K562 (cell line): ENCODE results near the gene TRIP10. TPM values are rescaled to one million over a fixed set of nuclear protein-coding genes. Genes with fewer than 3 reads are reported as not detected.

Experiments used
- ATAC-seq: fragments of 200-7000 bp; cut with Tn5 transposase; 3 replicates; pipeline ENCODE4 v1.9.1; 2020; ENCODE audit warnings: moderate library complexity
- BruUV-seq: library from RNA; stranded (reverse); fragments of 400-500 nt; replicated peaks from 2 replicates; lab custom pipeline; 2021; lab: Mats Ljungman, UMichigan
- CTCF ChIA-PET: fragments of 300-600 bp; formaldehyde crosslinking; extraction: SDS; loops from one replicate; lab custom pipeline; 2021; ENCODE audit warnings: low intra/inter-chr PET ratio; lab: Yijun Ruan, JAX
- POLR2A ChIA-PET: fragments of 300-600, 350-650 bp; sonication (Branson Sonifier 250); formaldehyde crosslinking; extraction: SDS; loops from one replicate; lab custom pipeline; 2021; ENCODE audit warnings: antibody characterized with exemption, inconsistent platforms; lab: Yijun Ruan, JAX
- DNase-seq, 4 experiments: peaks; one replicate each; pipeline versions ENCODE4 v3.0.0 to v3.0.0-alpha.2; 2011 to 2018; ENCODE audit warnings: low spot score in 3 of 4, mixed read lengths in 3 of 4; ENCODE audit errors: extremely low read depth in 1 of 4
- FAIRE-seq: peaks from 2 replicates; lab custom pipeline; 2011; peaks lifted over from hg19 to GRCh38; lab: Jason Lieb, UNC
- H2AFZ ChIP-seq: 2 replicates; pipeline ENCODE4 v1.6.0; 2011; ENCODE audit warnings: low read depth, low read length, control low read depth, inconsistent platforms
- H3K27ac ChIP-seq: fragments of 200-600 bp; 3 replicates; pipeline ENCODE4 v1.8.0; 2011; ENCODE audit warnings: low read depth, mild to moderate bottlenecking, control low read depth, inconsistent platforms, low read length, moderate library complexity, mixed read lengths; ENCODE audit errors: extremely low read depth
- H3K27me3 ChIP-seq, 2 experiments: fragments of 300-600 bp in 1 of 2; 2 replicates in 1 of 2; 3 replicates in 1 of 2; pipeline versions ENCODE4 v1.6.0 to v1.8.0; 2011; ENCODE audit warnings: inconsistent platforms in 2 of 2, low read length in 2 of 2, mild to moderate bottlenecking in 1 of 2, mixed read lengths in 1 of 2, moderate library complexity in 1 of 2; ENCODE audit not compliant: control insufficient read depth in 2 of 2, insufficient read depth in 2 of 2
- H3K36me3 ChIP-seq: fragments of 300-600 bp; 3 replicates; pipeline ENCODE4 v1.8.0; 2011; ENCODE audit warnings: mild to moderate bottlenecking, low read length, inconsistent platforms; ENCODE audit not compliant: control insufficient read depth, insufficient read depth
- H3K4me1 ChIP-seq, 2 experiments: fragments of 200-600 bp in 1 of 2; replicated peaks in 1 of 2; 2 replicates in 1 of 2; 3 replicates in 1 of 2; pipeline versions ENCODE4 v1.5.1 to v1.8.0; 2011; ENCODE audit warnings: inconsistent platforms in 2 of 2, low read length in 2 of 2, mild to moderate bottlenecking in 1 of 2, mixed read lengths in 1 of 2, moderate library complexity in 1 of 2; ENCODE audit not compliant: control insufficient read depth in 2 of 2, insufficient read depth in 2 of 2
- H3K4me2 ChIP-seq: 2 replicates; pipeline ENCODE4 v1.6.1; 2011; ENCODE audit warnings: low read length, control low read depth, inconsistent platforms, mixed read lengths; ENCODE audit not compliant: insufficient read depth
- H3K4me3 ChIP-seq: fragments of 200-600 bp; sonication (generic), shearing (Covaris generic); 2 replicates; pipeline ENCODE4 v1.5.1; 2016; ENCODE audit warnings: control low read depth, inconsistent platforms
- H3K79me2 ChIP-seq: fragments of 200-600 bp; 3 replicates; pipeline ENCODE4 v1.8.0; 2011; ENCODE audit warnings: low read length, inconsistent platforms; ENCODE audit not compliant: control insufficient read depth, insufficient read depth
- H3K9ac ChIP-seq, 2 experiments: 2 replicates each; pipeline versions ENCODE4 v1.6.0 to v1.6.1; 2011; ENCODE audit warnings: low read depth in 2 of 2, low read length in 2 of 2, control low read depth in 1 of 2, inconsistent platforms in 1 of 2, mild to moderate bottlenecking in 1 of 2, mixed read lengths in 1 of 2; ENCODE audit not compliant: insufficient read depth in 1 of 2
- H3K9me1 ChIP-seq: one replicate; pipeline ENCODE4 v1.6.0; 2011; ENCODE audit warnings: inconsistent platforms, mild to moderate bottlenecking, low read length, moderate library complexity; ENCODE audit not compliant: control insufficient read depth, insufficient read depth
- H3K9me3 ChIP-seq: replicated peaks from 2 replicates; pipeline ENCODE4 v1.5.1; 2011; ENCODE audit warnings: low read depth, low read length, inconsistent platforms; ENCODE audit not compliant: control insufficient read depth, insufficient read depth
- H4K20me1 ChIP-seq: replicated peaks from 2 replicates; pipeline ENCODE4 v1.6.1; 2011; ENCODE audit warnings: low read length, inconsistent platforms, mixed read lengths; ENCODE audit not compliant: control insufficient read depth, insufficient read depth
- BACH1 ChIP-seq: fragments of 200-800 bp; sonication (Bioruptor generic); IDR thresholded peaks from 2 replicates; pipeline ENCODE4 v1.6.1; 2016; ENCODE audit warnings: missing genetic modification characterization, missing compliant biosample characterization
- CHD1 ChIP-seq: fragments of 200-600 bp; sonication (generic); IDR thresholded peaks from one replicate; pipeline ENCODE4 v1.6.1; 2012; ENCODE audit warnings: mild to moderate bottlenecking, moderate library complexity, low read length, inconsistent platforms
- CREM ChIP-seq: IDR thresholded peaks from 2 replicates; pipeline ENCODE4 v1.6.1; 2014; ENCODE audit warnings: antibody characterized with exemption, low read depth
- KDM4B ChIP-seq, 2 experiments: fragments of 450-650 bp in 1 of 2; sonication (generic) in 1 of 2; IDR thresholded peaks; 2 replicates each; pipeline ENCODE4 v1.6.1; 2016 to 2017; ENCODE audit warnings: borderline replicate concordance in 2 of 2, antibody characterized with exemption in 1 of 2, low read depth in 1 of 2, mild to moderate bottlenecking in 1 of 2
- KLF1 ChIP-seq: fragments of 450-650 bp; IDR thresholded peaks from 2 replicates; pipeline ENCODE4 v1.6.1; 2016; ENCODE audit warnings: missing genetic modification characterization, missing compliant biosample characterization
- MXI1 ChIP-seq: IDR thresholded peaks from 2 replicates; pipeline ENCODE4 v1.6.1; 2011; ENCODE audit warnings: low read depth, mild to moderate bottlenecking, improper control_type of control experiment, low read length
- NFE2 ChIP-seq: IDR thresholded peaks from 2 replicates; pipeline ENCODE4 v1.6.1; 2014; ENCODE audit warnings: antibody characterized with exemption, low read depth
- NRF1 ChIP-seq, 2 experiments: fragments of 450-650 bp; IDR thresholded peaks in 1 of 2; conservative IDR thresholded peaks in 1 of 2; 2 replicates each; pipeline ENCODE4 v1.6.1; 2014; ENCODE audit warnings: mild to moderate bottlenecking in 2 of 2
- RHOXF2B ChIP-seq: fragments of 250-450 bp; sonication (Bioruptor Pico); conservative IDR thresholded peaks from 2 replicates; pipeline ENCODE4 v1.5.1; 2021
- TFAP4 ChIP-seq: sonication (generic); formaldehyde crosslinking; IDR thresholded peaks from 2 replicates; pipeline ENCODE4 v1.8.0; 2022; ENCODE audit warnings: missing genetic modification reagents, mild to moderate bottlenecking, moderate library complexity, borderline replicate concordance
- VEZF1 ChIP-seq: fragments of 200-800 bp; sonication (Bioruptor generic); IDR thresholded peaks from 2 replicates; pipeline ENCODE4 v1.6.1; 2017; ENCODE audit warnings: missing genetic modification characterization, missing compliant biosample characterization
- ZEB2 ChIP-seq: fragments of 450-650 bp; IDR thresholded peaks from 2 replicates; pipeline ENCODE4 v1.6.1; 2016
- ZNF395 ChIP-seq: fragments of 200-800 bp; sonication (Bioruptor generic); IDR thresholded peaks from 2 replicates; pipeline ENCODE4 v1.6.1; 2017; ENCODE audit warnings: missing genetic modification characterization, missing compliant biosample characterization
- ZNF740 ChIP-seq, 3 experiments: fragments of 200-800 bp in 1 of 3; sonication (Bioruptor generic) in 1 of 3; sonication (generic) in 1 of 3; formaldehyde crosslinking in 1 of 3; IDR thresholded peaks; 2 replicates each; pipeline versions ENCODE4 v1.6.1 to v1.8.0; 2016 to 2022; ENCODE audit warnings: mild to moderate bottlenecking in 2 of 3, missing compliant biosample characterization in 2 of 3, missing genetic modification characterization in 2 of 3, missing genetic modification reagents in 1 of 3
- WGBS: fragments of 100-300 bp; shearing (Covaris generic); methylation state at CpG from one replicate; pipeline ENCODE4 v1.1.6; 2016; ENCODE audit warnings: low coverage, mixed read lengths; ENCODE audit not compliant: insufficient coverage; ENCODE audit errors: missing lambda C conversion rate; 5-methylcytosine and 5-hydroxymethylcytosine counted together
- in situ Hi-C: fragments of 300-500 bp; cut with MboI; formaldehyde crosslinking; loops from 4 replicates; pipeline ENCODE4 v1.15.0; 2018; ENCODE audit warnings: inconsistent platforms, mixed read lengths
- intact Hi-C: fragments of 100-400 bp; cut with micrococcal nuclease; formaldehyde crosslinking; loops from 2 replicates; pipeline ENCODE4 v1.14.2; 2022
- polyA plus RNA-seq, 8 experiments: library from polyadenylated mRNA; depleted of rRNA in 4 of 8; stranded (reverse) in 5 of 8; unstranded in 3 of 8; fragments of >200 nt; fragmentation: Nextera tagmentation in 2 of 8; fragmentation: Illumina TruSeq in 1 of 8; extraction: Ambion mirVana in 2 of 8; extraction: Trizol in 1 of 8; gene quantifications; 2 replicates each; pipeline versions ENCODE4 v1.2.1 to v1.2.3, GENCODE V29; 2011 to 2014; ENCODE audit warnings: inconsistent platforms in 1 of 8, missing spikeins in 1 of 8
- total RNA-seq, 7 experiments: library from RNA; depleted of rRNA in 6 of 7; stranded (reverse); fragments of >200 nt in 6 of 7; fragmentation: Illumina TruSeq in 2 of 7; extraction: Trizol in 2 of 7; gene quantifications; 2 replicates each; pipeline versions ENCODE4 v1.2.1 to v1.2.3, GENCODE V29; 2011 to 2021; ENCODE audit warnings: low replicate concordance in 1 of 7

TRIP10 gene
- total and polyA plus RNA-seq, 9 of the 15 experiments (the other 6 are each of a cell fraction or from before 2014, with no cell fraction given), result 1.2 to 66.8 (median 36.1) TPM

- H3K9me3 ChIP-seq, result no peaks in the 10 kb centered on the region
- peak overlapping the region; percentile 46 to 78 for H3K9ac ChIP-seq
- in situ Hi-C loops, result no loop called here
- no peaks in the 10 kb centered on the region for H4K20me1 ChIP-seq
- 34% methylated on average over 17 of the region's 21 CpGs for WGBS
- ChIA-PET CTCF (no interaction called here), POLR2A (interaction anchor here (0.6 to 0.7 kb wide), 2 partner anchors 19 to 115 kb away, joined by 3 read pairs; partner anchors contain the start of gene GPR108)
- ATAC-seq, result peak; percentile 89
- peak overlapping the region; percentile 37; the same call in 1 of the 2 replicates for H3K4me3 ChIP-seq
- intact Hi-C loops, result loop anchor here (2.0 kb wide), 1 partner anchor 18 kb away; the partner anchor contains the start of gene GPR108
- FAIRE-seq, result peak; percentile 100
- BruUV-seq, result no TSS peak
- peak; percentile 93 to 99 (median 99) for DNase-seq
- no peaks in the 10 kb centered on the region for H3K9me1 ChIP-seq
- peaks cover 38 to 39% of the 10 kb centered on the region in 2 experiments for H3K4me1 ChIP-seq
- no peaks in the 10 kb centered on the region for H3K36me3 ChIP-seq
- peak overlapping the region; percentile 96 for H2AFZ ChIP-seq
- no peaks in the 10 kb centered on the region for H3K79me2 ChIP-seq
- H3K27ac ChIP-seq, result no peak overlapping the region
- peak overlapping the region; percentile 83 for H3K4me2 ChIP-seq
- H3K27me3 ChIP-seq, result no peaks in the 10 kb centered on the region
- TF ChIP-seq RHOXF2B (CRISPR knock-in tag) (peak; percentile 41; the same call in 1 of the 2 replicates), ZNF740 (CRISPR knock-in tag; IDR thresholded peaks at IDR 0.05) (peak; percentile 93), ZNF740 (tag; IDR thresholded peaks at IDR 0.05) (peak in 1 of 2 experiments; percentile 84; a peak in 2 of 4 replicates), NRF1 (conservative IDR thresholded peaks at IDR 0.05 in 1 of 2, IDR thresholded peaks at IDR 0.05 in 1 of 2) (peak; percentile 78 to 81), ZEB2 (0 out of 2 replicates have a peak, but pooled peaks have one; percentile 58), BACH1 (tag) (no peak), KLF1 (tag) (0 out of 2 replicates have a peak, but pooled peaks have one; percentile 16), CHD1 (no peak), CREM (peak; percentile 56), NFE2 (no peak), ZNF395 (CRISPR knock-in tag) (no peak), MXI1 (no peak), TFAP4 (CRISPR knock-in tag) (0 out of 2 replicates have a peak, but pooled peaks have one; percentile 18), KDM4B (IDR thresholded peaks at IDR 0.05; ENCODE audit: borderline replicate concordance in 2 of 2, low read depth in 1 of 2) (0 out of 4 replicates have a peak, but pooled peaks of 1 of the 2 experiments have one; percentile 21), VEZF1 (CRISPR knock-in tag) (peak; percentile 95)
These were observed 20.5 kb upstream of the TRIP10 start for GRCh38 chr19:6718741-6719539.
